Skeletal muscle cell (primary cell): Measurements from ENCODE around the gene FAM3D.
A peak's percentile ranks its signal among the peaks of the same experiment; 100 is the strongest.

Experiments
- DNase-seq: peaks from one replicate; pipeline ENCODE4 v3.0.0-alpha.2; 2010; ENCODE audit warnings: low read depth
- H3K4me3 ChIP-seq: 2 replicates; pipeline ENCODE4 v1.5.1; 2011; ENCODE audit warnings: low read depth, mild to moderate bottlenecking, control low read depth, low read length, moderate library complexity

FAM3D gene

GRCh38 chr3:58609990-58610389, 56.6 kb downstream of the FAM3D start:
- H3K4me3 ChIP-seq: no peak overlapping the region
- no peak for DNase-seq

- no peak overlapping the region for H3K4me3 ChIP-seq
These were observed 57.9 kb downstream of the FAM3D start for GRCh38 chr3:58608648-58609047.

GRCh38 chr3:58607816-58608215, 58.8 kb downstream of the FAM3D start:
- no peak for DNase-seq
- no peak overlapping the region for H3K4me3 ChIP-seq

More at GRCh38 chr3:58608648-58609047, 57.9 kb downstream of the FAM3D start:
- DNase-seq: no peak

- DNase-seq: no peak
- no peak overlapping the region for H3K4me3 ChIP-seq
These were observed 59.9 kb downstream of the FAM3D start for GRCh38 chr3:58606693-58607092.

- no peak overlapping the region for H3K4me3 ChIP-seq
- no peak for DNase-seq
These were observed 62.5 kb downstream of the FAM3D start for GRCh38 chr3:58604031-58604430.

- no peak for DNase-seq
These were observed 63.0 kb downstream of the FAM3D start for GRCh38 chr3:58603606-58604005.

GRCh38 chr3:58597770-58598310, 68.7 kb downstream of the FAM3D start:
- DNase-seq: no peak
- no peak overlapping the region for H3K4me3 ChIP-seq

More at GRCh38 chr3:58603606-58604005, 63.0 kb downstream of the FAM3D start:
- no peak overlapping the region for H3K4me3 ChIP-seq

GRCh38 chr3:58596834-58597518, 69.6 kb downstream of the FAM3D start:
- DNase-seq: no peak
- H3K4me3 ChIP-seq: no peak overlapping the region

- H3K4me3 ChIP-seq: no peak overlapping the region
- no peak for DNase-seq
These were observed 72.5 kb downstream of the FAM3D start for GRCh38 chr3:58594117-58594516.

- DNase-seq: no peak
- H3K4me3 ChIP-seq: no peak overlapping the region
These were observed 74.8 kb downstream of the FAM3D start for GRCh38 chr3:58591517-58592510.

- DNase-seq: no peak
- H3K4me3 ChIP-seq: no peak overlapping the region
These were observed 78.5 kb downstream of the FAM3D start for GRCh38 chr3:58588030-58588614.

- DNase-seq: no peak
- no peak overlapping the region for H3K4me3 ChIP-seq
These were observed 79.8 kb downstream of the FAM3D start for GRCh38 chr3:58586776-58587192.

- H3K4me3 ChIP-seq: peak overlapping the region; percentile 5
- DNase-seq: no peak
These were observed 80.6 kb downstream of the FAM3D start for GRCh38 chr3:58585994-58586393.

- DNase-seq: no peak
- H3K4me3 ChIP-seq: peak overlapping the region; percentile 60
These were observed 81.4 kb downstream of the FAM3D start for GRCh38 chr3:58585005-58585786.

GRCh38 chr3:58584690-58585004, 81.9 kb downstream of the FAM3D start:
- peak overlapping the region; percentile 60 for H3K4me3 ChIP-seq
- DNase-seq: no peak
